Left hindlimb (tissue), 1 donor: ENCODE data around the gene MARK3.
"Not testable (repeated sequence)": the region's sequence is repeated elsewhere in the genome, so short reads cannot be mapped to it uniquely, and the experiment has no call there.

Experiments used
- DNase-seq: peaks from one replicate; pipeline ENCODE4 v3.0.0-alpha.2; 2018

MARK3 gene

DNA sequence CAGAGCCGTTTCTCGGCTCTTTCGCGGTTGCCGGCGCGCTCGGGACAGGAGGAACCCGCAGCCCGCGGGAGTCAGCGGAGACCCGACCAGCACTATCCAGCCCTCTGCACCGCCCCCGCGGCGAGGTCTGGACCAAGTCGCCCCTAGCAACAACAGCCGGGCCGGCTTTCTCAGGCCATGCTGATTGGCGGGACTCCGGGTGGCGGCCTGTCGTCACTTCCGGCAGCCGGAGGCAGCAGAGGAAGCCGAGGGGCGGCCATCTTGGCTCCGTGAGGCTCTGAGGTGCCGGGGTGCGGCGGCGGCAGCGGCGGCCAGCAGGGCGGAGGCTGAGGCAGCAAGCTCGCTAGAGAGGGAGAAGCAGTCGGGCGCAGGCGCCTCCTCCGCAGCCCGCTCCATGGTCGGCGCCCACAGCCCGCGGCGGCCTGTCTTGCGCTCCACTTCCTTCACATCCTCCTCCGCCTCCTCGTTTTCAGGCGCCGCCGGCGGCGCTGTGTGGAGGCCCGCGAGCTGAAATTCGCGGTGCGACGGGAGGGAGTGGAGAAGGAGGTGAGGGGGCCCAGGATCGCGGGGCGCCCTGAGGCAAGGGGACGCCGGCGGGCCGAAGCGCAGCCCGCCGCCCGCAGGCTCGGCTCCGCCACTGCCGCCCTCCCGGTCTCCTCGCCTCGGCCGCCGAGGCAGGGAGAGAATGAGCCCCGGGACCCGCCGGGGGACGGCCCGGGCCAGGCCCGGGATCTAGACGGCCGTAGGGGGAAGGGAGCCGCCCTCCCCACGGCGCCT lies at the start of gene MARK3:
MARK3 (plus strand) TSS at position 264 of the 777 bp plus-strand sequence. CDS start 615 bp downstream, outside the sequence.
- DNase-seq: peak; percentile 99

DNA sequence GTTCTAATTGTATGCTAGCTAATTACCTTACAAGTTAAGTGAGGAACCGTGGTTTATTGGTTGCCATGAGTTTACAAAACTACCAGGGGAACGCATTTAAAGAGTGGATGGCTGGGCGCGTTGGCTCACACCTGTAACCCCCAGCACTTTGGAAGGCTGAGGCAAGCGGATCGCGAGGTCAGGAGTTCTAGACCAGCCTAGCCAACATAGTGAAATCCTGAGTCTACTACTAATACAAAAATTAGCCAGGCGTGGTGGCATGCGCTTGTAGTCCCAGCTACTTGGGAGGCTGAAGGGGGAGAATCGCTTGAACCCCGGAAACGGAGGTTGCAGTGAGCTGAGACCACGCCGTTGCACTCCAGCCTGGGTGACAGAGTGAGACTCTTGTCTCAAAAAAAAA lies 49.0 kb upstream of the MARK3 start:
- no peak for DNase-seq

GRCh38 chr14:103337794-103338193 lies 47.4 kb upstream of the MARK3 start:
- DNase-seq: no peak

GRCh38 chr14:103339561-103339960 lies 45.7 kb upstream of the MARK3 start:
- no peak for DNase-seq

GRCh38 chr14:103340480-103341212 lies 44.6 kb upstream of the MARK3 start:
- no peak for DNase-seq

DNA sequence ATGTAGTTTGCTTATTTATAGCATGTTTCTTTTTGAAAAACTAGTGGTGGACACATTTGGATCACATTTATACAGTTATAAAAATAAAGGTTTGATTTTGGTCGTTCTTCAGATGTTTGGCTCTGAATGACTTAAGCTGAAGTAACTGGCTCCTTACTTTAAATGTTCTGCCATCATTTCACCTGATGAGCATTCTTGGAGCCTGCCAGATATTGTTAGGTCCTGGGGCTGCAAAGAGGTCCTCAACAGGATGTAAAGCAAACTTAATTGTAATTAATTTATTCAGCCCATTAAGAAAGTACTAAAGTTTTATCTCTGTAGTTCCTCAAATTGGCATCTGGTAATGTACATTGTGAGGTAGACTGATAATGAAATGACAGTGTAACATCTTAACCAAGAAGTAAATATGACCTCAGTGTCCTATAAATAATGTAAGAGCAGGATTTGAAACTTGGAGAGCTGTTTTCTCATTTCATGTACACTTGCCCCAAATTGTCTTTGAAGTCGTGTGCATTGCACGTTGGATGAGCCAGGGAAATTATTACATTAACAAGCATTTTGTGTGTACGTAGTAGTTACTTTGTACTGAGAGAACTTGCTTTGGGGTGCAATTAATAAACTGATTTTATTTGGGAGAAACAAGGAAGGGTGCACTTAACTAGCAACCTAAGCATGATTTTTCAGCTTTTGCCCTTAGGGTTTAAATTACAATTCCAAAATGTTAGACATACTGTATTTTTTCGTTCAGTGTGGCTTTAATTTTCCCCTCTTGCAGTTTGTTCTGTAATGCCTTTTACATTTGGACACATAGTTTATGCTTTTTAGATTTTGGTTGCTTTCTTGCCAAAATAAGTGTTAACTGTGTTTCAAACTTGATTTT lies 43.7 kb upstream of the MARK3 start:
- DNase-seq: no peak

DNA sequence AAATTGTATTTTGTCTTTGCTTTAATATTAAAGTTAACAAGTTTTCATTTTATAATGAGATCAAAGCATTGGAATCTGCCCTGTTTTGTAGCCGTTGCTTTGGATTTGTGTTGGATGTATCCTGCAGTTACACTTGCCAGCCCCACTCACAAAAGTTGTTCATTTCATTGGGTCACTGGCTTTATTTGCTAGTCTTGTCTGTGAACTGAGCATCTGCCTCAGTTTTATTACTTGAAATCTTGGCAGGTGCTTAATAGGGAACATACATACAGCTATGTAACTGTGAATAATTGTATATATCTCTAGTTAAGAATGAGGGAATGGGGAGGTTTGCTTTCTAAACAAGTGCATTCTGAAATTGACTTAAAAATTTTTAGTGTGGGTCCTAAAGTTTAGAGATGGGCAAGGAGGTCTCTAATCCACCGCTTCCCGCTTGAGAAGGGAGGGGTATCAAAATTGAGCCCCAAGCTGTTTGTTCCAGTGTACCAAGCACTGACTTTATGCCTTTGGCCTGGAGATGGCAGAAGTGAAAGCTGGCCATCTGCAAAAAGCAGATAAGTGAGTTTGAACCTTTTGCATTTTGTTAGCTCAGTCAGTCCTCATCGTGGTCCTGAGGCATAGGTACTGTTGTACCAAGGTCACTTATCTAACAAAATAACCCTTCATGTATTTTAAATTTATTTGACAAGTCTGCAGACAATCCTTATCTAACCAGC lies 41.9 kb upstream of the MARK3 start:
- no peak for DNase-seq

GRCh38 chr14:103343905-103344797 lies 41.1 kb upstream of the MARK3 start:
- DNase-seq: no peak

GRCh38 chr14:103346286-103346685 lies 38.9 kb upstream of the MARK3 start:
- no peak for DNase-seq

DNA sequence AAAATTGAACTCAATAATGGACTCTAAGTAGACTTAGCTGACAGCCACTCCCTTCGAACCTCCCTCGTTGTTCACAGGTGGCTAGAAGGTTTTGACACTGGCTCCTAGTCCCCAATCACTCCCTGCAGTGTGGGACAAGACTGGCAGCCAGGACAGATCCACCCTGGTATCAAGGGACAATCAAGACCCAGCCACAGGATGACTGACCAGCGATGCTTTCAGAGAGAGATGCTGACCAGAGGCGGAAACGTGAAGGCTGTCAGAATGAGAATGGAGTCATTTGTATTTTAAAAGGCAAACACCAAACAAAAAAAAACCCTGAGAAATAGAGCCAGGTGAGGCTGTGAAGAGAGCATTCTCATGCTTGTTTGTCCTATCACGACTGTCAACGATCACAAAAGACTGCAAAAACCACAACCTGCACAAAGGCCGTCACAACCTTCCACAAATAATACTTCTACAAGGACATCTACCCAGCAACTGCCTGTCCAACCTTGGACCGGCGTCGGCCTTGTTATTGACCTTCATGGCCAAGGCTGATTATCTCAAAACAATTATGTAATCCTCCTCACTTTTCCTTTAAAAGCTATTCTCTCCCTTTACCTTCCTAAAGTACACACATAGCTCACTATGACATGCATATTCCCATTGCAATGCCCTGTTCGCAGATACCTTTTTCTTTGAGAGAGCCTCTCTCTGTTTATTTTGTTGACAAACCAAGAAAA lies 38.0 kb upstream of the MARK3 start:
- DNase-seq: no peak

- no peak for DNase-seq
These were observed 37.1 kb upstream of the MARK3 start for GRCh38 chr14:103348154-103348553.

DNA sequence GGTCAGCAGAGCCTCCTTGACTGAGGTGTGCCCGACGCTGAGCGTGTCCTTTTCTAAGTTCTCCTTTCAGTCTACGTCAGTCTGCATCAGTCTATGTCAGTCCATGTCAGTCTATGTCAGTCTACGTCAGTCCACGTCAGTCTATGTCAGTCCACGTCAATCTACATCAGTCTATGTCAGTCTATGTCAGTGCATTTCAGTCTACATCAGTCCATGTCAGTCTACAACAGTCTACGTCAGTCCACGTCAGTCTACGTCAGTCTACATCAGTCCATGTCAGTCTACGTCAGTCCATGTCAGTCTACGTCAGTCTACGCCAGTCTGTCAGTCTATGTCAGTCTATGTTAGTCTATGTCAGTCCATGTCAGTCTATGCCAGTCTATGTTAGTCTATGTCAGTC lies 35.2 kb upstream of the MARK3 start:
- DNase-seq: no peak

DNA sequence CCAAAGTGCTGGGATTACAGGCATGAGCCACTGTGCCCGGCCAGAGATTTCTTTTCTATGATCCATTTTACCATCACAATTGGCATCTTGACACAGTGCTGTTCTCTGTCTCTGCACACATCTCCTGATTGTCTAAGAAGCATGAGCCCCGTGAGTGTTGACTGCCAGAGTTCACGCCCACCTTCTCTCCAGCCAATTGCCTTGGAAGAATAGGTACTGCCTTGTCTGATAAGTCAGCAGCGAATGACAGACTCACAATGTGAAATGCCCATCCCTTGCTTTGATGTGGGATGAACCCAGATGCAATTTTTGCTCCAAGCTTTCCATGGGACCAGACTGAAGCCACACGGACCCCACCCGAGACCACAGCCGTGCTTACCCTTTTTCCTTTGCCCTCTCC lies 31.9 kb upstream of the MARK3 start:
- no peak for DNase-seq

- no peak for DNase-seq
These were observed 31.1 kb upstream of the MARK3 start for GRCh38 chr14:103354141-103354540.

GRCh38 chr14:103356024-103356682 lies 29.1 kb upstream of the MARK3 start:
- DNase-seq: no peak

DNA sequence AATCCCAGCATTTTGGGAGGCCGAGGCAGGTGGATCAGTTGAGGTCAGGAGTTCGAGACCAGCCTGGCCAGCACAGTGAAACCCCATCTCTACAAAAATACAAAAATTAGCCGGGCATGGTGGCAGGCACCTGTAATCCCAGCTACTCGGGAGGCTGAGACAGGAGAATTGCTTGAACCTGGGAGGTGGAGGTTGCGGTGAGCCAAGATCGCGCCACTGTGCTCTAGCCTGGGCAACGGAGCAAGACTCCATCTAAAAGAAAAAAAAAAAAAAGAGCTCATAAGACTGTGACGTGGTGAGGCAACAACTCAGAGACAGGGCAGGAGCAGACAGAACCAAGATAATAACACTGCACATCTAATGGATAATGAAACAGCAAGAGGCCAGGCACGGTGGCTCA lies 27.7 kb upstream of the MARK3 start:
- DNase-seq: not testable (repeated sequence)

DNA sequence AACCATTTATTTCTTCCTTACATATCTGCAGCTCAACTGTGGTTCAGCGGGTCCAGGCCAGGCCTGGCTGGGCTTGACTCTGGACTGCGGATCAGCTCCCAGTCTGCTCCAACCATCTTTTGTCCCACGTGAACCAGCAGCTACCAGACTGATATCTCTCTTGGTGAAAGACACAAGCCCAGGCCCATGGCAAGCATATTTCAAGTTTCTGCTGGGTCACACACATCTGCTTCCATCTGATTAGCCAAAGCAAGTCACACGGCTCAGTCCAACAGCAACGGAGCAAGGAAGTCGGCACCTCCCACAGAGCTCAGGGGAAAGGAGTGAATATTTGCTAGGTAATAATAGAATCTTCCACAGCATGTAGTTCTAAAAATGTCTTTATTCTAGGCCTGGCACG lies 24.7 kb upstream of the MARK3 start:
- no peak for DNase-seq

- no peak for DNase-seq
These were observed 23.3 kb upstream of the MARK3 start for GRCh38 chr14:103361867-103362266.

DNA sequence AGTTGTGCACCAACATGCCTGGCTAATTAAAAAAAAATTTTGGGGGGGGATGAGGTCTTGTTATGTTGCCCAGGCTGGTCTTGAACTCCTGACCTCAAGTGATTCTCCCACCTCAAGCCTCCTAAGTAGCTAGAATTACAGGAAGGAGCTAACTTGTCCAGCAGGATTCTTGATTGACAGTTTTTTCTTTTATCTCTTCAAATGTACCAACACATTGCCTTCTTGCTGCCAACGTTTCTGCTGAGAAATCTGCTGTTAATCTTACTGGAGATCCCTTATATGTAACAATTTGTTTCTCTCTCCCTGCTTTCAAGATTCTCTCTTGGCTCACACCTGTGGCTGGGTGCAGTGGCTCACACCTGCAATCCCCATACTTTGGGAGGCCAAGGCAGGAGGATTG lies 22.4 kb upstream of the MARK3 start:
- no peak for DNase-seq

DNA sequence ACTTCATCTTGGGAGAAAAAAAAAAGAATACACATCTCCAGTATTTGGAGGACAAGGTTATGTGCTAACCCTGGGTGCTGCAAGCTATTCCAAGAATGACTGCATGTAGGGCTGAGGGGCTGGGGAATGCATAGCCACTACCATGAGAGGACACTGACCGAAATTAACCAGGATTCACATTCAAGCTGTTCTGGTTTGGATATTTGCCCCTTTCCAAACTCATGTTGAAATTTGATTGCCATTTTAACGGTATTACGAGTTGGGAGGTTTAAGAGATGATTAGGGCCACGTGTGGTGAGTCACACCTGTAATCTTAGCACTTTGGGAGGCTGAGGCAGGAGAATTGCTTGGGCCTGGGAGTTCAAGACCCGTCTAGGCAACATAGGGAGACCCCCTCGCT lies 18.5 kb upstream of the MARK3 start:
- DNase-seq: no peak
